AG04449 (cell line): ENCODE results near the gene RAB21.
"Not testable (repeated sequence)": the region's sequence is repeated elsewhere in the genome, so short reads cannot be mapped to it uniquely, and the experiment has no call there.

Experiments used
- CTCF ChIA-PET: fragments of 350-600 bp; formaldehyde crosslinking; extraction: SDS; loops from one replicate; lab custom pipeline; 2021; ENCODE audit warnings: antibody characterized with exemption; lab: Yijun Ruan, JAX
- POLR2A ChIA-PET: fragments of 400-600, 350-600 bp; formaldehyde crosslinking; extraction: SDS; loops from one replicate; lab custom pipeline; 2020; ENCODE audit warnings: antibody characterized with exemption, inconsistent platforms; lab: Yijun Ruan, JAX
- DNase-seq: peaks from one replicate; pipeline ENCODE4 v3.0.0-alpha.2; 2010; ENCODE audit warnings: low read depth, low spot score
- H3K4me3 ChIP-seq: 2 replicates; pipeline ENCODE4 v1.5.1; 2011; ENCODE audit warnings: low read depth, mild to moderate bottlenecking, control low read depth, low read length
- TF ChIP-seq, protein P1 (sequence below): IDR thresholded peaks from one replicate; pipeline ENCODE4 v1.5.1; 2011; ENCODE audit warnings: mild to moderate bottlenecking, moderate library complexity, low read length, control low read depth, inconsistent platforms; ENCODE audit not compliant: insufficient read depth; ENCODE audit errors: missing control alignments

Gene RAB21

DNA sequence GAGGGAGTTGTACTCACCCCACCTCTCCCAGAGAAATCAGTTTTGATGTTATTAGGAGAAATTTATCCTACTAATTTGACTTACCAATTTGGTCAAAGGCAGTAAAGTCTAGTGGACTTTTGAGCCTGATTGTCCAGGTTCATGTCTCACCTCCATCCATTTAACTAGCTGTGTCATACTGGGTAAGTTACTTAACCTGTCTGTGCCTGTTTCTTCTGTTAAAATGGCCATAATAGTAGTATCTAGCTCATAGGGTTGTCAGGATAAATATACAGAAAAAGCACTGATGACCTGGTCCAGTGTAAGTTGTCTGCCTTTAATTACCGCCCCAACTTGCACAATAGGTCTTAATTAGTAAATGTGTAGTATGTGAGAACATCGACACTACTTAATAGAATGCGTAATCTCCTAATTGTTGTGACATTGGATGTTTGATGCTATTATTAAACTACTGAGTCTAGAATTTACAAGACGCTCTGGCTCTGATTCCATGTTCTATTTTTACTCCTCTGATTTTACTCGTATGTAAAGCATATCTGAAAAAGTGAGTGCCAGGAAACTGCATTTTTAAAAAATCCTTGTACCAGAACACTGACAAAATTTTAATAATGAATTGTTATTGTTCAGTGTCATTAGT lies 1.5 kb downstream of the RAB21 start:
- TF ChIP-seq, protein P1, sequence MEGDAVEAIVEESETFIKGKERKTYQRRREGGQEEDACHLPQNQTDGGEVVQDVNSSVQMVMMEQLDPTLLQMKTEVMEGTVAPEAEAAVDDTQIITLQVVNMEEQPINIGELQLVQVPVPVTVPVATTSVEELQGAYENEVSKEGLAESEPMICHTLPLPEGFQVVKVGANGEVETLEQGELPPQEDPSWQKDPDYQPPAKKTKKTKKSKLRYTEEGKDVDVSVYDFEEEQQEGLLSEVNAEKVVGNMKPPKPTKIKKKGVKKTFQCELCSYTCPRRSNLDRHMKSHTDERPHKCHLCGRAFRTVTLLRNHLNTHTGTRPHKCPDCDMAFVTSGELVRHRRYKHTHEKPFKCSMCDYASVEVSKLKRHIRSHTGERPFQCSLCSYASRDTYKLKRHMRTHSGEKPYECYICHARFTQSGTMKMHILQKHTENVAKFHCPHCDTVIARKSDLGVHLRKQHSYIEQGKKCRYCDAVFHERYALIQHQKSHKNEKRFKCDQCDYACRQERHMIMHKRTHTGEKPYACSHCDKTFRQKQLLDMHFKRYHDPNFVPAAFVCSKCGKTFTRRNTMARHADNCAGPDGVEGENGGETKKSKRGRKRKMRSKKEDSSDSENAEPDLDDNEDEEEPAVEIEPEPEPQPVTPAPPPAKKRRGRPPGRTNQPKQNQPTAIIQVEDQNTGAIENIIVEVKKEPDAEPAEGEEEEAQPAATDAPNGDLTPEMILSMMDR, result no peak
- ChIA-PET CTCF (interaction anchor here (1.3 to 1.9 kb wide), 3 partner anchors 9 to 70 kb away, joined by 4 to 6 read pairs (median 5); partner anchors contain the start of gene TMEM19), POLR2A (no interaction called here)
- DNase-seq, result no peak
- peak overlapping the region; percentile 83 for H3K4me3 ChIP-seq

DNA sequence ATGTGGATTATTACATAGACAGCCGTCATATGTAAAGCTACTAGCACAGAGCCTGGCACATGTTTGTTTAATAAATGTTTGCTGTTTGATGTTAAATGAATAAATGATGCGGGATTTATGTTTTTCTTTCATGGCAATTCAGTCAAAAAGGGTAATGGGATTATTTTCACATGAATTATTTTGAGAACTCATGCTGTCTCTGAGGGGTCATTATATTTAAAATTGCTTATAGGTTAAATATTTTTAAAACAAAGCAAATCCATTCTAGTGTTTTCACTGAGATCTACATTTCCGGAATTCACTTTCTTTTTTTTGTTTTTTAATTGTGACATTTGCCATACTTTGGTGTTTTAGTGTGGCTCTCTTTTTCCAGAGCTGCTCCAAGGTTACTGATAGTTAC lies 5.3 kb downstream of the RAB21 start:
- POLR2A ChIA-PET, result no interaction called here
- CTCF ChIA-PET, result interaction anchor here (2.1 to 3.6 kb wide), 3 partner anchors 13 to 123 kb away, joined by 5 to 20 read pairs (median 17); no protein-coding TSS in a partner anchor
- no peak for DNase-seq
- TF ChIP-seq, protein P1, result no peak
- H3K4me3 ChIP-seq, result no peak overlapping the region

DNA sequence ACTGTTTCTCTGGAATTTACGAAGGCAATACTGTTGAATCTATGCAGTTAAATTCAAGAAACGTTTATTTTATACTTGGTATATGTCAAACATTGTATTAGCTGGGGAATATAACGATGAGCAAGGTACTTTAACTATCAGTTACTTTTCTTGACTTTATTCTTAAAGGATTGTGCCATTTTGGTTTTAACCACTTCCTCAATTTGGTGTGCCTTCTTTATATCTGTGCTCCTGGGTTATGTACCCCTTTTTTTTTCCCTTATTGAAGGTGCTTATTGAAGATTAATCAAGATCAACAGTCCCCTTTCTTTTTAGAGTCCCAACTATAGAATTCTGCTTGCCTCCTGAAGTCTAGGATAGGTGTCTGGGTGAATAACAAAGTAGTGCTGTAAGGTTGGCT lies 5.8 kb downstream of the RAB21 start:
- no peak overlapping the region for H3K4me3 ChIP-seq
- ChIA-PET POLR2A (no interaction called here), CTCF (interaction anchor here (3.6 kb wide), 1 partner anchor 13 kb away, joined by 17 read pairs; no protein-coding TSS in a partner anchor)
- no peak for DNase-seq
- TF ChIP-seq, protein P1, result no peak

DNA sequence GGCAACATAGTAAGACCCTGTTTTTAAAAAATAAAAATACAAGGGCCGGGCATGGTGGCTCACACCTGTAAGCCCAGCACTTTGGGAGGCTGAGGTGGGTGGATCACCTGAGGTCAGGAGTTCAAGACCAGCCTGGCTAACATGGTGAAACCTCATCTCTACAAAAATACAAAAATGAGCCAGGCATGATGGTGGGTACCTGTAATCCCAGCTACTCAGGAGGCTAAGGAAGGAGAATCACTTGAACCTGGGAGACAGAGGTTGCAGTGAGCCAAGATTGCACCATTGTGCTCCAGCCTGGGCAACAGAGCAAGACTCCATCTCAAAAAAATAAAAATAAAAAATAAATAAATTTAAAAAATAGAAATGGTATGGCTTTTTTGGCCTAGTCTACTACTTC lies 6.7 kb downstream of the RAB21 start:
- POLR2A ChIA-PET, DNase-seq, H3K4me3 ChIP-seq: not testable (repeated sequence)
- CTCF ChIA-PET, result interaction anchor here (3.6 kb wide), 1 partner anchor 14 kb away, joined by 17 read pairs; no protein-coding TSS in a partner anchor

DNA sequence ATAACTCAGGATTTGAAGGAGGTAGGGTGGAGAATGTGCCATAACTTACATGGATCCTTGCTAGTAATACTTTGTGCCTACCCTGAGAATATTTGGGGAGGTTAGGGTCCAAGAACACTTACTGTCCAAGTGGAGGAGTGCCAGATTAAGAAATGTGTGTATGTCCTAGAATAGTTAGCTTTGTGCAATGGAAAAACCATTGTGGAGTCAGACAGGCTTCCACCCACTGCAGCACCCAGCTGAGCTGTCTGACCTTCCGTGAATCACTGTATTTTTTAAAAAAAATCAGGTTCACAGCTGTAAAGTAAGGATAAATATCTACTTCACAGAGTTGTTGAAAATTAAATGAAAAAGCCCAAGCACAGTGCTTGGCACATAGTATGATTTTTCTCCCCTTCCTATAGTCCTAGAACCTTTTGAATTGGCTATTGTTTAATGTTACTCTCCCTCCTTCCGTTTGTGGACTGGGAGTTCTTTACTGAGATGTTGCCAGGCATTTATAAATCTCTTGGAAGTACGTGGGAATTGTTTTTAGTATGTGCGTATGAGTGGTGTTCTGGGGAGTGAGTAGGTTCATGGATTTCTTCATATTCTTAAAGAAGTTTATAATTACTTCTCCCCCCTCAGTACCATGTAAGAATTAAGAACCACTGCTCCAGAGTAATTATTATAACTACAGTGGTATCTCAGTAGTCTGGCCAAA lies 9.2 kb downstream of the RAB21 start:
- ChIA-PET POLR2A (no interaction called here), CTCF (interaction anchor here (1.5 kb wide), 1 partner anchor 16 kb away, joined by 4 read pairs; no protein-coding TSS in a partner anchor)
- DNase-seq, result no peak
- no peak overlapping the region for H3K4me3 ChIP-seq
- TF ChIP-seq, protein P1, result no peak

DNA sequence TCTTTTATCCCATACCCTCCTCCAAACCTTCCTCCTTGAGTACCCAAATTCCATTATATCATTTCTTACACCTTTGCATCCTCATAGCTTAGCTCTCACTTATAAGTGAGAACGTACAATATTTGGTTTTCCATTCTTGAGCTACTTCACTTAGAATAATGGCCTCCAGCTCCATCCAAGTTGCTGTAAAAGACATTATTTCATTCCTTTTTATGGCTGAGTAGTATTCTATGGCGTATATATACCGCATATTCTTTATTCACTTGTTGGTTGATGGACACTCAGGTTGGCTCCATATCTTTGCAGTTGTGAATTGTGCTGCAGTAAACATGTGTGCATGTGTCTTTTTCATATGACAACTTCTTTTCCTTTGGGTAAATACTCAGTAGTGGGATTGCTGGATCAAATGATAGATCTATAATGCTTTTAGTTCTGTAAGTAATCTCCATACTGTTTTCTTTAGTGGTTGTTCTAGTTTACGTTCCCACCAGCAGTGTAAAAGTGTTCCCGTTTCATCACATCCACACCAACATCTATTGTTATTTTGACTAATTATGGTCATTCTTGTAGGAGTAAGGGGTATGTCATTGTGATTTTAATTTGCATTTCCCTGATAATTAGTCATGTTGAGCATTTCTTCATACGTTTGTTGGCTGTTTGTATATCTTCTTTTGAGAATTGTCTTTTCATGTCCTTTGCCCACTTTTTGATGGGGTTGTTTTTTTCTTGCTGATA lies 10.1 kb downstream of the RAB21 start:
- no peak overlapping the region for H3K4me3 ChIP-seq
- ChIA-PET CTCF (no interaction called here), POLR2A (no interaction called here)
- no peak for DNase-seq
- TF ChIP-seq, protein P1, result no peak
